Measurements from ENCODE around the gene METTL25B.

The METTL25B gene

DNA sequence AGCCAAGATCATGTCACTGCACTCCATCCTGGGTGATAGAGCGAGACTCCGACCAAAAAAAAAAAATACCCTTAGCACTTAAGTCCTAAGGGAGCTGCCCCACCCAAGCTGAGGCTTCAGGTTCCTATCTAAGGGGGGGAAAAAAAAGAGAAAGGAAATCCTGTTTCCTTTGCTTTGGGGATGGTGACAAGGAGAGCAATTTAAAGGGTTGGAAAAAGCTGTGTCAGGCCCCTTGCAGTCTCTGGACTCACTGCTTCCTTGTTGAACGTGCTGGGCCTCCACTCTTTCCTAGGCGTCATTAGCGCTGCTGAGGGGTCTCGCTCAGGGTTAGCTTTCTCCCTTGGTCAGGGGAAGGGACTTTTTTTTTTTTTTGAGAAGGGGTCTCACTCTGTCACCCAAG lies 57.2 kb downstream of the METTL25B start:
- TF ChIP-seq Cebpa-rat (IDR thresholded peaks at IDR 0.05), result no peak
- Histone ChIP-seq H3K36me3 (peaks cover 84 to 100% (median 96%) of the 10 kb centered on the region in 11 experiments), H4K20me1 (peaks cover 32 to 96% (median 80%) of the 10 kb centered on the region in 11 experiments; a peak in 19 of 22 replicates), H3K9me3 (replicated peaks in 1 of 11) (no peaks in the 10 kb centered on the region), H3K4me2 (peak overlapping the region; percentile 35 to 68 (median 59); a peak in 21 of 22 replicates), H3K4me1 (peaks cover 28 to 57% (median 41%) of the 10 kb centered on the region in 10 experiments), H3K27ac (peak overlapping the region in 3 of 11 experiments; percentile 23 to 38 (median 26); a peak in 2 of 22 replicates), H3K27me3 (no peaks in the 10 kb centered on the region), H3K9ac (peak overlapping the region in 6 of 11 experiments; percentile 8 to 53 (median 28); a peak in 7 of 22 replicates), H3K4me3 (no peak overlapping the region)

Data from BLaER1 treated with 17β-estradiol and CSF1 and Interleukin-3, amounts not matched to agents 10 nM and 100 nM (cell line).